Liver (tissue), 9 donors: ENCODE data around the gene AK5. TPM values are rescaled to one million over a fixed set of nuclear protein-coding genes. Genes with fewer than 3 reads are reported as not detected.

Source experiments
- DNase-seq: peaks from one replicate; pipeline ENCODE4 v3.0.0-alpha.2; 2017; ENCODE audit warnings: low spot score
- H3K27ac ChIP-seq, 2 donors: one replicate each; pipeline ENCODE4 v1.7.0; 2013; ENCODE audit warnings: inconsistent platforms in 2 of 2, low read length in 2 of 2, control low read depth in 1 of 2, low read depth in 1 of 2, mild to moderate bottlenecking in 1 of 2
- H3K27me3 ChIP-seq, 4 donors: one replicate each; pipeline versions ENCODE4 v1.6.1 to v1.7.0; 2013; ENCODE audit warnings: low read length in 3 of 4, inconsistent platforms in 1 of 4, mild to moderate bottlenecking in 1 of 4, moderate library complexity in 1 of 4; ENCODE audit not compliant: control insufficient read depth in 4 of 4, insufficient read depth in 4 of 4
- H3K36me3 ChIP-seq, 4 donors: one replicate each; pipeline versions ENCODE4 v1.6.1 to v1.7.0; 2013; ENCODE audit warnings: low read length in 3 of 4, mild to moderate bottlenecking in 3 of 4, low read depth in 1 of 4, moderate library complexity in 1 of 4; ENCODE audit not compliant: control insufficient read depth in 4 of 4, insufficient read depth in 3 of 4
- H3K4me1 ChIP-seq, 4 donors: one replicate each; pipeline versions ENCODE4 v1.6.1 to v1.7.0; 2013; ENCODE audit warnings: low read length in 3 of 4, mild to moderate bottlenecking in 3 of 4, moderate library complexity in 1 of 4; ENCODE audit not compliant: control insufficient read depth in 4 of 4, insufficient read depth in 4 of 4
- H3K4me3 ChIP-seq, 3 donors: one replicate each; pipeline versions ENCODE4 v1.6.1 to v1.7.0; 2013; ENCODE audit warnings: low read length in 3 of 3, control low read depth in 1 of 3, low read depth in 1 of 3, mild to moderate bottlenecking in 1 of 3
- H3K9ac ChIP-seq, 2 donors: one replicate each; pipeline ENCODE4 v1.7.0; 2013; ENCODE audit warnings: low read length in 2 of 2, mild to moderate bottlenecking in 2 of 2, moderate library complexity in 2 of 2, control low read depth in 1 of 2, low read depth in 1 of 2
- H3K9me3 ChIP-seq, 4 donors: one replicate each; pipeline versions ENCODE4 v1.6.1 to v1.7.0; 2013; ENCODE audit warnings: low read length in 3 of 4; ENCODE audit not compliant: control insufficient read depth in 4 of 4
- ATF3 ChIP-seq: IDR thresholded peaks from 2 replicates; pipeline ENCODE4 v1.6.1; 2016; ENCODE audit warnings: antibody characterized with exemption
- CTCF ChIP-seq: fragments of 150-350 bp; IDR thresholded peaks from 2 replicates; pipeline ENCODE4 v1.5.1; 2017; ENCODE audit warnings: improper control_type of control experiment, low read depth, low read length; ENCODE audit not compliant: missing input control
- EGR1 ChIP-seq, 2 donors: IDR thresholded peaks; 2 replicates each; pipeline ENCODE4 v1.6.1; 2016 to 2018; ENCODE audit warnings: antibody characterized with exemption in 2 of 2, low read depth in 2 of 2
- FOXA1 ChIP-seq: IDR thresholded peaks from 2 replicates; pipeline ENCODE4 v1.6.1; 2016; ENCODE audit warnings: antibody characterized with exemption
- FOXA2 ChIP-seq: IDR thresholded peaks from 2 replicates; pipeline ENCODE4 v1.6.1; 2016; ENCODE audit warnings: antibody characterized with exemption
- GABPA ChIP-seq, 2 donors: IDR thresholded peaks in 1 of 2; conservative IDR thresholded peaks in 1 of 2; 2 replicates each; pipeline ENCODE4 v1.6.1; 2016; ENCODE audit warnings: antibody characterized with exemption in 2 of 2, mild to moderate bottlenecking in 1 of 2, moderate library complexity in 1 of 2
- HNF4A ChIP-seq, 2 donors: conservative IDR thresholded peaks; 2 replicates each; pipeline ENCODE4 v1.6.1; 2016; ENCODE audit warnings: antibody characterized with exemption in 2 of 2, mild to moderate bottlenecking in 2 of 2
- HNF4G ChIP-seq: IDR thresholded peaks from 2 replicates; pipeline ENCODE4 v1.6.1; 2016; ENCODE audit warnings: antibody characterized with exemption
- JUND ChIP-seq, 2 donors: IDR thresholded peaks; 2 replicates each; pipeline ENCODE4 v1.6.1; 2016; ENCODE audit warnings: antibody characterized with exemption in 2 of 2
- MAX ChIP-seq: IDR thresholded peaks from 2 replicates; pipeline ENCODE4 v1.6.1; 2016; ENCODE audit warnings: antibody characterized with exemption
- RAD21 ChIP-seq, 2 donors: IDR thresholded peaks; 2 replicates each; pipeline ENCODE4 v1.6.1; 2016; ENCODE audit warnings: antibody characterized with exemption in 2 of 2, mild to moderate bottlenecking in 2 of 2
- REST ChIP-seq: IDR thresholded peaks from 2 replicates; pipeline ENCODE4 v1.6.1; 2016; ENCODE audit warnings: antibody characterized with exemption, mild to moderate bottlenecking
- RXRA ChIP-seq, 2 donors: IDR thresholded peaks; 2 replicates each; pipeline ENCODE4 v1.6.1; 2017 to 2018; ENCODE audit warnings: antibody characterized with exemption in 2 of 2, mild to moderate bottlenecking in 1 of 2
- SP1 ChIP-seq: IDR thresholded peaks from 2 replicates; pipeline ENCODE4 v1.6.1; 2018; ENCODE audit warnings: antibody characterized with exemption, mild to moderate bottlenecking
- TAF1 ChIP-seq: conservative IDR thresholded peaks from 2 replicates; pipeline ENCODE4 v1.6.1; 2016; ENCODE audit warnings: antibody characterized with exemption, mild to moderate bottlenecking
- YY1 ChIP-seq: IDR thresholded peaks from 2 replicates; pipeline ENCODE4 v1.6.1; 2016; ENCODE audit warnings: antibody characterized with exemption, mild to moderate bottlenecking
- ZBTB33 ChIP-seq: IDR thresholded peaks from 2 replicates; pipeline ENCODE4 v1.6.1; 2016; ENCODE audit warnings: antibody characterized with exemption
- WGBS: extraction: QIAGEN DNeasy Blood & Tissue Kit; methylation state at CpG from one replicate; pipeline ENCODE4 v1.1.7; 2013; 5-methylcytosine and 5-hydroxymethylcytosine counted together
- polyA plus RNA-seq, 2 donors: library from polyadenylated mRNA; stranded (reverse) in 1 of 2; unstranded in 1 of 2; fragments of 200-250 nt in 1 of 2; fragments of >200 nt in 1 of 2; fragmentation: Nextera tagmentation in 1 of 2; extraction: Ambion mirVana in 1 of 2; gene quantifications; one replicate each; pipeline versions ENCODE4 v1.2.1 to v1.2.3, GENCODE V29; 2013 to 2015
- total RNA-seq, 2 donors: library from RNA; depleted of rRNA; stranded (reverse); fragments of >200 nt; gene quantifications; one replicate each; pipeline ENCODE4 v1.2.3, GENCODE V29; 2014
- donor health status: healthy.
- donor health status: healthy.
- donor health status: healthy.
- donor health status: healthy.
- donor health status: healthy.

AK5 gene
- total and polyA plus RNA-seq, 4 donors: 0.12 to 0.33 (median 0.23) TPM

GRCh38 chr1:77541162-77541545 lies 259.3 kb downstream of the AK5 start:
- H3K36me3 ChIP-seq: no peaks in the 10 kb centered on the region
- no peaks in the 10 kb centered on the region for H3K9me3 ChIP-seq
- 96% methylated on average over 5 of the region's 5 CpGs for WGBS
- H3K27me3 ChIP-seq: no peaks in the 10 kb centered on the region
- no peak for TF ChIP-seq RXRA (IDR thresholded peaks at IDR 0.05)
- TF ChIP-seq SP1: no peak
- TF ChIP-seq TAF1: no peak
- TF ChIP-seq RAD21 (IDR thresholded peaks at IDR 0.05): no peak
- no peak for TF ChIP-seq HNF4A (conservative IDR thresholded peaks at IDR 0.05)
- TF ChIP-seq FOXA1: no peak
- no peak for TF ChIP-seq CTCF
- H3K4me1 ChIP-seq: peaks cover 0 to 12% (median 10%) of the 10 kb centered on the region in 4 donors
- no peak overlapping the region for H3K4me3 ChIP-seq
- H3K9ac ChIP-seq: no peak overlapping the region
- H3K27ac ChIP-seq: no peak overlapping the region
- no peak for DNase-seq

- Histone ChIP-seq H3K9ac (no peak overlapping the region), H3K4me1 (peaks cover 0 to 12% (median 10%) of the 10 kb centered on the region in 4 donors), H3K36me3 (no peaks in the 10 kb centered on the region), H3K9me3 (no peaks in the 10 kb centered on the region), H3K27ac (no peak overlapping the region), H3K27me3 (no peaks in the 10 kb centered on the region), H3K4me3 (no peak overlapping the region)
- no peak for DNase-seq
- TF ChIP-seq REST (no peak), ATF3 (no peak), RAD21 (IDR thresholded peaks at IDR 0.05) (no peak), FOXA2 (no peak), JUND (IDR thresholded peaks at IDR 0.05) (no peak), EGR1 (IDR thresholded peaks at IDR 0.05; ENCODE audit: low read depth in 2 of 2) (no peak), ZBTB33 (no peak), GABPA (IDR thresholded peaks at IDR 0.05 in 1 of 2, conservative IDR thresholded peaks at IDR 0.05 in 1 of 2) (no peak), MAX (no peak), SP1 (no peak), TAF1 (no peak), CTCF (no peak), HNF4A (conservative IDR thresholded peaks at IDR 0.05) (no peak), YY1 (no peak), FOXA1 (no peak), RXRA (IDR thresholded peaks at IDR 0.05) (no peak), HNF4G (no peak)
- WGBS: 84% methylated on average over 3 of the region's 3 CpGs
Observed at GRCh38 chr1:77542813-77543420, 261.1 kb downstream of the AK5 start.
